HEK293 (cell line): ENCODE measurements around the gene KRTAP2-3.

ENCODE experiments used
- HOXA7 ChIP-seq: sonication (generic); formaldehyde crosslinking; IDR thresholded peaks from 2 replicates; pipeline ENCODE4 v1.8.1; 2022; ENCODE audit warnings: missing genetic modification reagents, borderline replicate concordance
- SCRT2 ChIP-seq: fragments of 450-650 bp; formaldehyde crosslinking; IDR thresholded peaks from 2 replicates; pipeline ENCODE4 v1.5.1; 2016; ENCODE audit warnings: missing biosample characterization, missing genetic modification characterization
- YY1 ChIP-seq: fragments of 450-650 bp; formaldehyde crosslinking; IDR thresholded peaks from 2 replicates; pipeline ENCODE4 v1.5.1; 2018; ENCODE audit warnings: missing biosample characterization, missing genetic modification characterization
- ZBTB1 ChIP-seq: fragments of 450-650 bp; formaldehyde crosslinking; IDR thresholded peaks from 2 replicates; pipeline ENCODE4 v1.5.1; 2016; ENCODE audit warnings: missing biosample characterization, missing genetic modification characterization
- ZBTB21 ChIP-seq: fragments of 450-650 bp; formaldehyde crosslinking; IDR thresholded peaks from 2 replicates; pipeline ENCODE4 v1.5.1; 2017; ENCODE audit warnings: missing biosample characterization, missing genetic modification characterization
- ZBTB48 ChIP-seq: fragments of 450-650 bp; formaldehyde crosslinking; IDR thresholded peaks from 2 replicates; pipeline ENCODE4 v1.5.1; 2016; ENCODE audit warnings: missing biosample characterization, missing genetic modification characterization
- ZFP3 ChIP-seq: fragments of 450-650 bp; formaldehyde crosslinking; IDR thresholded peaks from 2 replicates; pipeline ENCODE4 v1.5.1; 2016; ENCODE audit warnings: low read depth, missing biosample characterization, missing genetic modification characterization
- ZFP37 ChIP-seq: fragments of 450-650 bp; formaldehyde crosslinking; IDR thresholded peaks from 2 replicates; pipeline ENCODE4 v1.5.1; 2016; ENCODE audit warnings: missing biosample characterization, missing genetic modification characterization
- ZNF10 ChIP-seq: fragments of 450-650 bp; formaldehyde crosslinking; IDR thresholded peaks from 2 replicates; pipeline ENCODE4 v1.5.1; 2017; ENCODE audit warnings: missing biosample characterization, missing genetic modification characterization
- ZNF138 ChIP-seq: fragments of 450-650 bp; formaldehyde crosslinking; IDR thresholded peaks from 2 replicates; pipeline ENCODE4 v1.5.1; 2016; ENCODE audit warnings: missing biosample characterization, missing genetic modification characterization, borderline replicate concordance
- ZNF24 ChIP-seq: fragments of 450-650 bp; formaldehyde crosslinking; IDR thresholded peaks from 2 replicates; pipeline ENCODE4 v1.5.1; 2016; ENCODE audit warnings: missing biosample characterization, missing genetic modification characterization
- ZNF292 ChIP-seq: fragments of 450-650 bp; formaldehyde crosslinking; IDR thresholded peaks from 2 replicates; pipeline ENCODE4 v1.5.1; 2016; ENCODE audit warnings: low read depth, missing biosample characterization, missing genetic modification characterization, borderline replicate concordance
- ZNF302 ChIP-seq: fragments of 450-650 bp; formaldehyde crosslinking; IDR thresholded peaks from 2 replicates; pipeline ENCODE4 v1.5.1; 2016; ENCODE audit warnings: missing biosample characterization, missing genetic modification characterization, low read depth
- ZNF335 ChIP-seq: fragments of 450-650 bp; formaldehyde crosslinking; conservative IDR thresholded peaks from 2 replicates; pipeline ENCODE4 v1.5.1; 2016; ENCODE audit warnings: missing biosample characterization, missing genetic modification characterization
- ZNF341 ChIP-seq: fragments of 450-650 bp; formaldehyde crosslinking; IDR thresholded peaks from 2 replicates; pipeline ENCODE4; 2016; ENCODE audit warnings: low read depth, missing biosample characterization, missing genetic modification characterization
- ZNF404 ChIP-seq: fragments of 450-650 bp; formaldehyde crosslinking; IDR thresholded peaks from 2 replicates; pipeline ENCODE4 v1.5.1; 2017; ENCODE audit warnings: missing biosample characterization, missing genetic modification characterization
- ZNF433 ChIP-seq: fragments of 450-650 bp; formaldehyde crosslinking; IDR thresholded peaks from 2 replicates; pipeline ENCODE4 v1.5.1; 2016; ENCODE audit warnings: missing biosample characterization, missing genetic modification characterization, low read depth
- ZNF501 ChIP-seq: fragments of 450-650 bp; formaldehyde crosslinking; IDR thresholded peaks from 2 replicates; pipeline ENCODE4 v1.5.1; 2016; ENCODE audit warnings: missing biosample characterization, missing genetic modification characterization
- ZNF510 ChIP-seq: fragments of 450-650 bp; formaldehyde crosslinking; IDR thresholded peaks from 2 replicates; pipeline ENCODE4 v1.5.1; 2018; ENCODE audit warnings: mild to moderate bottlenecking, missing genetic modification characterization, missing biosample characterization; ENCODE audit not compliant: insufficient replicate concordance
- ZNF544 ChIP-seq: fragments of 450-650 bp; formaldehyde crosslinking; IDR thresholded peaks from 2 replicates; pipeline ENCODE4 v1.5.0; 2017; ENCODE audit warnings: missing biosample characterization, missing genetic modification characterization
- ZNF707 ChIP-seq: fragments of 450-650 bp; formaldehyde crosslinking; IDR thresholded peaks from 2 replicates; pipeline ENCODE4 v1.5.1; 2016; ENCODE audit warnings: missing biosample characterization, missing genetic modification characterization
- ZNF76 ChIP-seq: fragments of 450-650 bp; formaldehyde crosslinking; IDR thresholded peaks from 2 replicates; pipeline ENCODE4; 2016; ENCODE audit warnings: low read depth, missing biosample characterization, missing genetic modification characterization, borderline replicate concordance
- ZNF777 ChIP-seq: fragments of 450-650 bp; formaldehyde crosslinking; IDR thresholded peaks from 2 replicates; pipeline ENCODE4 v1.5.1; 2017; ENCODE audit warnings: missing biosample characterization, missing genetic modification characterization, borderline replicate concordance
- ZNF791 ChIP-seq: fragments of 450-650 bp; formaldehyde crosslinking; IDR thresholded peaks from 2 replicates; pipeline ENCODE4 v1.5.1; 2016; ENCODE audit warnings: missing biosample characterization, missing genetic modification characterization
- ZSCAN16 ChIP-seq: fragments of 450-650 bp; formaldehyde crosslinking; IDR thresholded peaks from 2 replicates; pipeline ENCODE4 v1.5.1; 2016; ENCODE audit warnings: missing biosample characterization, missing genetic modification characterization
- ZSCAN23 ChIP-seq: fragments of 450-650 bp; formaldehyde crosslinking; IDR thresholded peaks from 2 replicates; pipeline ENCODE4 v1.5.1; 2016; ENCODE audit warnings: missing biosample characterization, missing genetic modification characterization
- ZSCAN30 ChIP-seq: fragments of 450-650 bp; IDR thresholded peaks from 2 replicates; pipeline ENCODE4 v1.5.1; 2018; ENCODE audit warnings: missing biosample characterization, mild to moderate bottlenecking, missing genetic modification characterization, moderate library complexity
- TF ChIP-seq, protein P1 (sequence below): fragments of 450-650 bp; formaldehyde crosslinking; IDR thresholded peaks from 2 replicates; pipeline ENCODE4 v1.5.1; 2017; ENCODE audit warnings: missing biosample characterization, missing genetic modification characterization
- TF ChIP-seq, protein P2 (sequence below): fragments of 450-650 bp; formaldehyde crosslinking; IDR thresholded peaks from 2 replicates; pipeline ENCODE4 v1.5.1; 2016; ENCODE audit warnings: missing biosample characterization, missing genetic modification characterization
- TF ChIP-seq, protein P3 (sequence below): fragments of 450-650 bp; formaldehyde crosslinking; IDR thresholded peaks from 2 replicates; pipeline ENCODE4 v1.5.1; 2016; ENCODE audit warnings: missing biosample characterization, missing genetic modification characterization
- TF ChIP-seq, protein P4 (sequence below): fragments of 450-650 bp; formaldehyde crosslinking; IDR thresholded peaks from 2 replicates; pipeline ENCODE4 v1.5.1; 2016; ENCODE audit warnings: missing biosample characterization, missing genetic modification characterization
- TF ChIP-seq, protein P5 (sequence below): fragments of 450-650 bp; formaldehyde crosslinking; IDR thresholded peaks from 2 replicates; pipeline ENCODE4 v1.5.1; 2016; ENCODE audit warnings: missing biosample characterization, missing genetic modification characterization
- TF ChIP-seq, protein P6 (sequence below): fragments of 450-650 bp; formaldehyde crosslinking; IDR thresholded peaks from 2 replicates; pipeline ENCODE4 v1.5.1; 2016; ENCODE audit warnings: missing biosample characterization, missing genetic modification characterization
- TF ChIP-seq, protein P7 (sequence below): fragments of 450-650 bp; formaldehyde crosslinking; IDR thresholded peaks from 2 replicates; pipeline ENCODE4 v1.5.1; 2016; ENCODE audit warnings: missing biosample characterization, missing genetic modification characterization

Gene KRTAP2-3

DNA sequence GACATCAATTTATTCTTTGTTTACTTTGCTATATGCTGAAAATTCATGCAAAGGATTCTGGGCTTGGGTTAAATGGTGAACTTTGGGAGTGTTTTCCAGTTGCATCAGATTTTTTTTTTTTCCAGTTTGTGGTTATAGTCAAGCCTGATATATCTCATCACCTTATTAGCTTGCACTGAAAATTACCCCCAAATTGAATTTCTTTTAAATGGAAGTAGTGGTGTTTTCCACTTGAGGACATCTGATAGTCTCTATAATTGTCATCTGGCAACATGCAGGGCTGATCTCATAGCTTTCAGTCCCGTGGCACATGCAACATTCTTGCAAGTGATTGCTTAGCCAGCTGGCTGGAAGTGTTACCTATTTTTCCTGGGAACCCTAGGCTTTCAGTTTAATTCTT is 46.3 kb downstream of the KRTAP2-3 start (continued):
- TF ChIP-seq, protein P1, sequence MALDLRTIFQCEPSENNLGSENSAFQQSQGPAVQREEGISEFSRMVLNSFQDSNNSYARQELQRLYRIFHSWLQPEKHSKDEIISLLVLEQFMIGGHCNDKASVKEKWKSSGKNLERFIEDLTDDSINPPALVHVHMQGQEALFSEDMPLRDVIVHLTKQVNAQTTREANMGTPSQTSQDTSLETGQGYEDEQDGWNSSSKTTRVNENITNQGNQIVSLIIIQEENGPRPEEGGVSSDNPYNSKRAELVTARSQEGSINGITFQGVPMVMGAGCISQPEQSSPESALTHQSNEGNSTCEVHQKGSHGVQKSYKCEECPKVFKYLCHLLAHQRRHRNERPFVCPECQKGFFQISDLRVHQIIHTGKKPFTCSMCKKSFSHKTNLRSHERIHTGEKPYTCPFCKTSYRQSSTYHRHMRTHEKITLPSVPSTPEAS (tag by site-specific recombination) = no peak
- TF ChIP-seq ZNF10 (tag by site-specific recombination) (no peak), ZNF544 (tag by site-specific recombination) (no peak), HOXA7 (CRISPR knock-in tag) (no peak), ZNF777 (tag by site-specific recombination) (no peak), ZNF292 (tag by site-specific recombination) (no peak), ZBTB21 (tag by site-specific recombination) (peak; percentile 47; the same call in 1 of the 2 replicates), ZNF501 (tag by site-specific recombination) (no peak), ZFP3 (tag by site-specific recombination) (no peak), SCRT2 (tag by site-specific recombination) (0 out of 2 replicates have a peak, but pooled peaks have one; percentile 15), ZSCAN23 (no peak), ZNF76 (peak; percentile 27; the same call in 1 of the 2 replicates), YY1 (tag by site-specific recombination) (no peak), ZNF341 (tag by site-specific recombination) (no peak), ZFP37 (tag by site-specific recombination) (peak; percentile 76; the same call in 1 of the 2 replicates), ZSCAN16 (tag by site-specific recombination) (no peak), ZBTB1 (no peak), ZNF510 (tag by site-specific recombination) (no peak), ZNF433 (tag by site-specific recombination) (no peak), ZBTB48 (no peak), ZNF335 (peak; percentile 28; the same call in 1 of the 2 replicates), ZNF24 (tag by site-specific recombination) (no peak), ZNF138 (tag by site-specific recombination) (no peak), ZNF302 (no peak), ZNF791 (tag by site-specific recombination) (no peak), ZSCAN30 (tag by site-specific recombination) (no peak), ZNF707 (tag by site-specific recombination) (no peak), ZNF404 (no peak)
- TF ChIP-seq, protein P2, sequence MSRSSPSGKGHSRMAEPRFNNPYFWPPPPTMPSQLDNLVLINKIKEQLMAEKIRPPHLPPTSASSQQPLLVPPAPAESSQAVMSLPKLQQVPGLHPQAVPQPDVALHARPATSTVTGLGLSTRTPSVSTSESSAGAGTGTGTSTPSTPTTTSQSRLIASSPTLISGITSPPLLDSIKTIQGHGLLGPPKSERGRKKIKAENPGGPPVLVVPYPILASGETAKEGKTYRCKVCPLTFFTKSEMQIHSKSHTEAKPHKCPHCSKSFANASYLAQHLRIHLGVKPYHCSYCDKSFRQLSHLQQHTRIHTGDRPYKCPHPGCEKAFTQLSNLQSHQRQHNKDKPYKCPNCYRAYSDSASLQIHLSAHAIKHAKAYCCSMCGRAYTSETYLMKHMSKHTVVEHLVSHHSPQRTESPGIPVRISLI (tag by site-specific recombination) = no peak
- TF ChIP-seq, protein P3, sequence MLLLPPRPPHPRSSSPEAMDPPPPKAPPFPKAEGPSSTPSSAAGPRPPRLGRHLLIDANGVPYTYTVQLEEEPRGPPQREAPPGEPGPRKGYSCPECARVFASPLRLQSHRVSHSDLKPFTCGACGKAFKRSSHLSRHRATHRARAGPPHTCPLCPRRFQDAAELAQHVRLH (tag by site-specific recombination) = no peak
- TF ChIP-seq, protein P4, sequence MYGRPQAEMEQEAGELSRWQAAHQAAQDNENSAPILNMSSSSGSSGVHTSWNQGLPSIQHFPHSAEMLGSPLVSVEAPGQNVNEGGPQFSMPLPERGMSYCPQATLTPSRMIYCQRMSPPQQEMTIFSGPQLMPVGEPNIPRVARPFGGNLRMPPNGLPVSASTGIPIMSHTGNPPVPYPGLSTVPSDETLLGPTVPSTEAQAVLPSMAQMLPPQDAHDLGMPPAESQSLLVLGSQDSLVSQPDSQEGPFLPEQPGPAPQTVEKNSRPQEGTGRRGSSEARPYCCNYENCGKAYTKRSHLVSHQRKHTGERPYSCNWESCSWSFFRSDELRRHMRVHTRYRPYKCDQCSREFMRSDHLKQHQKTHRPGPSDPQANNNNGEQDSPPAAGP (tag by site-specific recombination) = no peak
- TF ChIP-seq, protein P5, sequence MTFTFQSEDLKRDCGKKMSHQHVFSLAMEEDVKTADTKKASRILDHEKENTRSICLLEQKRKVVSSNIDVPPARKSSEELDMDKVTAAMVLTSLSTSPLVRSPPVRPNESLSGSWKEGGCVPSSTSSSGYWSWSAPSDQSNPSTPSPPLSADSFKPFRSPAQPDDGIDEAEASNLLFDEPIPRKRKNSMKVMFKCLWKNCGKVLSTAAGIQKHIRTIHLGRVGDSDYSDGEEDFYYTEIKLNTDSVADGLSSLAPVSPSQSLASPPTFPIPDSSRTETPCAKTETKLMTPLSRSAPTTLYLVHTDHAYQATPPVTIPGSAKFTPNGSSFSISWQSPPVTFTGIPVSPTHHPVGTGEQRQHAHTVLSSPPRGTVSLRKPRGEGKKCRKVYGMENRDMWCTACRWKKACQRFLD (tag by site-specific recombination) = no peak
- TF ChIP-seq, protein P6, sequence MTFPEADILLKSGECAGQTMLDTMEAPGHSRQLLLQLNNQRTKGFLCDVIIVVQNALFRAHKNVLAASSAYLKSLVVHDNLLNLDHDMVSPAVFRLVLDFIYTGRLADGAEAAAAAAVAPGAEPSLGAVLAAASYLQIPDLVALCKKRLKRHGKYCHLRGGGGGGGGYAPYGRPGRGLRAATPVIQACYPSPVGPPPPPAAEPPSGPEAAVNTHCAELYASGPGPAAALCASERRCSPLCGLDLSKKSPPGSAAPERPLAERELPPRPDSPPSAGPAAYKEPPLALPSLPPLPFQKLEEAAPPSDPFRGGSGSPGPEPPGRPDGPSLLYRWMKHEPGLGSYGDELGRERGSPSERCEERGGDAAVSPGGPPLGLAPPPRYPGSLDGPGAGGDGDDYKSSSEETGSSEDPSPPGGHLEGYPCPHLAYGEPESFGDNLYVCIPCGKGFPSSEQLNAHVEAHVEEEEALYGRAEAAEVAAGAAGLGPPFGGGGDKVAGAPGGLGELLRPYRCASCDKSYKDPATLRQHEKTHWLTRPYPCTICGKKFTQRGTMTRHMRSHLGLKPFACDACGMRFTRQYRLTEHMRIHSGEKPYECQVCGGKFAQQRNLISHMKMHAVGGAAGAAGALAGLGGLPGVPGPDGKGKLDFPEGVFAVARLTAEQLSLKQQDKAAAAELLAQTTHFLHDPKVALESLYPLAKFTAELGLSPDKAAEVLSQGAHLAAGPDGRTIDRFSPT (tag by site-specific recombination) = no peak
- TF ChIP-seq, protein P7, sequence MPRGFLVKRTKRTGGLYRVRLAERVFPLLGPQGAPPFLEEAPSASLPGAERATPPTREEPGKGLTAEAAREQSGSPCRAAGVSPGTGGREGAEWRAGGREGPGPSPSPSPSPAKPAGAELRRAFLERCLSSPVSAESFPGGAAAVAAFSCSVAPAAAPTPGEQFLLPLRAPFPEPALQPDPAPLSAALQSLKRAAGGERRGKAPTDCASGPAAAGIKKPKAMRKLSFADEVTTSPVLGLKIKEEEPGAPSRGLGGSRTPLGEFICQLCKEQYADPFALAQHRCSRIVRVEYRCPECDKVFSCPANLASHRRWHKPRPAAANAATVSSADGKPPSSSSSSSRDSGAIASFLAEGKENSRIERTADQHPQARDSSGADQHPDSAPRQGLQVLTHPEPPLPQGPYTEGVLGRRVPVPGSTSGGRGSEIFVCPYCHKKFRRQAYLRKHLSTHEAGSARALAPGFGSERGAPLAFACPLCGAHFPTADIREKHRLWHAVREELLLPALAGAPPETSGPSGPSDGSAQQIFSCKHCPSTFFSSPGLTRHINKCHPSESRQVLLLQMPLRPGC = no peak
